K562 (cell line): ENCODE data around the gene HPN. TPM values are rescaled to one million over a fixed set of nuclear protein-coding genes. Genes with fewer than 3 reads are reported as not detected.

Experiments
- CBX5 ChIP-seq: IDR thresholded peaks from 2 replicates; pipeline ENCODE4 v1.6.1; 2014; ENCODE audit warnings: low read depth, borderline replicate concordance
- CREM ChIP-seq: IDR thresholded peaks from 2 replicates; pipeline ENCODE4 v1.6.1; 2014; ENCODE audit warnings: antibody characterized with exemption, low read depth
- PBX2 ChIP-seq, 2 experiments: IDR thresholded peaks in 1 of 2; conservative IDR thresholded peaks in 1 of 2; 2 replicates each; pipeline ENCODE4 v1.6.1; 2016; ENCODE audit warnings: low read depth in 2 of 2, mild to moderate bottlenecking in 1 of 2, missing compliant biosample characterization in 1 of 2, missing genetic modification characterization in 1 of 2, moderate library complexity in 1 of 2
- RHOXF2B ChIP-seq: fragments of 250-450 bp; sonication (Bioruptor Pico); conservative IDR thresholded peaks from 2 replicates; pipeline ENCODE4 v1.5.1; 2021
- RUNX1 ChIP-seq: sonication (generic); IDR thresholded peaks from 2 replicates; pipeline ENCODE4 v1.6.1; 2016; ENCODE audit warnings: antibody characterized with exemption, low read depth
- SIRT6 ChIP-seq: IDR thresholded peaks from one replicate; pipeline ENCODE4 v1.6.1; 2012; ENCODE audit warnings: low read depth, mild to moderate bottlenecking, control low read depth, inconsistent platforms, low read length, moderate library complexity
- TBP ChIP-seq: optimal IDR thresholded peaks from 2 replicates; pipeline ENCODE3; 2011; ENCODE audit warnings: low read depth, low read length, improper control_type of control experiment
- TEAD1 ChIP-seq, 2 experiments: fragments of 450-650 bp in 1 of 2; sonication (generic) in 1 of 2; formaldehyde crosslinking; IDR thresholded peaks; 2 replicates each; pipeline versions ENCODE4 v1.4.0 to v1.8.0; 2020 to 2022; ENCODE audit warnings: mild to moderate bottlenecking in 2 of 2, missing genetic modification reagents in 1 of 2
- ZNF253 ChIP-seq: fragments of 250-450 bp; sonication (Bioruptor Pico); conservative IDR thresholded peaks from 2 replicates; pipeline ENCODE4 v1.6.1; 2021; ENCODE audit warnings: mild to moderate bottlenecking
- ZNF395 ChIP-seq: fragments of 200-800 bp; sonication (Bioruptor generic); IDR thresholded peaks from 2 replicates; pipeline ENCODE4 v1.6.1; 2017; ENCODE audit warnings: missing genetic modification characterization, missing compliant biosample characterization
- ZNF696 ChIP-seq: fragments of 250-450 bp; sonication (Bioruptor Pico); conservative IDR thresholded peaks from 2 replicates; pipeline ENCODE4 v1.4.0; 2020; ENCODE audit warnings: mild to moderate bottlenecking, moderate library complexity
- polyA plus RNA-seq, 8 experiments: library from polyadenylated mRNA; depleted of rRNA in 4 of 8; stranded (reverse) in 5 of 8; unstranded in 3 of 8; fragments of >200 nt; fragmentation: Nextera tagmentation in 2 of 8; fragmentation: Illumina TruSeq in 1 of 8; extraction: Ambion mirVana in 2 of 8; extraction: Trizol in 1 of 8; gene quantifications; 2 replicates each; pipeline versions ENCODE4 v1.2.1 to v1.2.3, GENCODE V29; 2011 to 2014; ENCODE audit warnings: inconsistent platforms in 1 of 8, missing spikeins in 1 of 8
- total RNA-seq, 7 experiments: library from RNA; depleted of rRNA in 6 of 7; stranded (reverse); fragments of >200 nt in 6 of 7; fragmentation: Illumina TruSeq in 2 of 7; extraction: Trizol in 2 of 7; gene quantifications; 2 replicates each; pipeline versions ENCODE4 v1.2.1 to v1.2.3, GENCODE V29; 2011 to 2021; ENCODE audit warnings: low replicate concordance in 1 of 7
- TF ChIP-seq, protein P1 (sequence below): fragments of 450-650 bp; IDR thresholded peaks from 2 replicates; pipeline ENCODE4 v1.6.1; 2016; ENCODE audit warnings: mild to moderate bottlenecking
- TF ChIP-seq, protein P2 (sequence below): sonication (generic); formaldehyde crosslinking; IDR thresholded peaks from 2 replicates; pipeline ENCODE4 v1.8.1; 2023; ENCODE audit warnings: mild to moderate bottlenecking, missing genetic modification reagents
- TF ChIP-seq, protein P3 (sequence below): IDR thresholded peaks from 2 replicates; pipeline ENCODE4 v1.6.1; 2012; ENCODE audit warnings: low read depth, low read length, improper control_type of control experiment, borderline replicate concordance
- TF ChIP-seq, protein P4 (sequence below): sonication (generic); formaldehyde crosslinking; IDR thresholded peaks from 2 replicates; pipeline ENCODE4 v1.9.0; 2022; ENCODE audit warnings: mild to moderate bottlenecking, missing genetic modification reagents

Gene HPN
- total and polyA plus RNA-seq, 9 of the 15 experiments (the other 6 are each of a cell fraction or from before 2014, with no cell fraction given) = 0.10 to 0.20 TPM; not detected in 7

- TF ChIP-seq, protein P1, sequence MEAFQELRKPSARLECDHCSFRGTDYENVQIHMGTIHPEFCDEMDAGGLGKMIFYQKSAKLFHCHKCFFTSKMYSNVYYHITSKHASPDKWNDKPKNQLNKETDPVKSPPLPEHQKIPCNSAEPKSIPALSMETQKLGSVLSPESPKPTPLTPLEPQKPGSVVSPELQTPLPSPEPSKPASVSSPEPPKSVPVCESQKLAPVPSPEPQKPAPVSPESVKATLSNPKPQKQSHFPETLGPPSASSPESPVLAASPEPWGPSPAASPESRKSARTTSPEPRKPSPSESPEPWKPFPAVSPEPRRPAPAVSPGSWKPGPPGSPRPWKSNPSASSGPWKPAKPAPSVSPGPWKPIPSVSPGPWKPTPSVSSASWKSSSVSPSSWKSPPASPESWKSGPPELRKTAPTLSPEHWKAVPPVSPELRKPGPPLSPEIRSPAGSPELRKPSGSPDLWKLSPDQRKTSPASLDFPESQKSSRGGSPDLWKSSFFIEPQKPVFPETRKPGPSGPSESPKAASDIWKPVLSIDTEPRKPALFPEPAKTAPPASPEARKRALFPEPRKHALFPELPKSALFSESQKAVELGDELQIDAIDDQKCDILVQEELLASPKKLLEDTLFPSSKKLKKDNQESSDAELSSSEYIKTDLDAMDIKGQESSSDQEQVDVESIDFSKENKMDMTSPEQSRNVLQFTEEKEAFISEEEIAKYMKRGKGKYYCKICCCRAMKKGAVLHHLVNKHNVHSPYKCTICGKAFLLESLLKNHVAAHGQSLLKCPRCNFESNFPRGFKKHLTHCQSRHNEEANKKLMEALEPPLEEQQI = no peak
- TF ChIP-seq RHOXF2B (CRISPR knock-in tag) (no peak), TEAD1 (CRISPR knock-in tag; IDR thresholded peaks at IDR 0.05) (0 out of 4 replicates have a peak, but pooled peaks have one; percentile 18 to 25), CBX5 (no peak), SIRT6 (no peak), ZNF395 (peak; percentile 88), ZNF696 (CRISPR knock-in tag) (no peak), PBX2 (CRISPR knock-in tag; IDR thresholded peaks at IDR 0.05; ENCODE audit: low read depth) (no peak), PBX2 (tag; conservative IDR thresholded peaks at IDR 0.05; ENCODE audit: low read depth) (no peak), RUNX1 (no peak), ZNF253 (CRISPR knock-in tag) (no peak), TBP (peak; percentile 7), CREM (peak; percentile 86)
- TF ChIP-seq, protein P2, sequence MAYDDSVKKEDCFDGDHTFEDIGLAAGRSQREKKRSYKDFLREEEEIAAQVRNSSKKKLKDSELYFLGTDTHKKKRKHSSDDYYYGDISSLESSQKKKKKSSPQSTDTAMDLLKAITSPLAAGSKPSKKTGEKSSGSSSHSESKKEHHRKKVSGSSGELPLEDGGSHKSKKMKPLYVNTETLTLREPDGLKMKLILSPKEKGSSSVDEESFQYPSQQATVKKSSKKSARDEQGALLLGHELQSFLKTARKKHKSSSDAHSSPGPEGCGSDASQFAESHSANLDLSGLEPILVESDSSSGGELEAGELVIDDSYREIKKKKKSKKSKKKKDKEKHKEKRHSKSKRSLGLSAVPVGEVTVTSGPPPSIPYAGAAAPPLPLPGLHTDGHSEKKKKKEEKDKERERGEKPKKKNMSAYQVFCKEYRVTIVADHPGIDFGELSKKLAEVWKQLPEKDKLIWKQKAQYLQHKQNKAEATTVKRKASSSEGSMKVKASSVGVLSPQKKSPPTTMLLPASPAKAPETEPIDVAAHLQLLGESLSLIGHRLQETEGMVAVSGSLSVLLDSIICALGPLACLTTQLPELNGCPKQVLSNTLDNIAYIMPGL (CRISPR knock-in tag) = no peak
- TF ChIP-seq, protein P3, sequence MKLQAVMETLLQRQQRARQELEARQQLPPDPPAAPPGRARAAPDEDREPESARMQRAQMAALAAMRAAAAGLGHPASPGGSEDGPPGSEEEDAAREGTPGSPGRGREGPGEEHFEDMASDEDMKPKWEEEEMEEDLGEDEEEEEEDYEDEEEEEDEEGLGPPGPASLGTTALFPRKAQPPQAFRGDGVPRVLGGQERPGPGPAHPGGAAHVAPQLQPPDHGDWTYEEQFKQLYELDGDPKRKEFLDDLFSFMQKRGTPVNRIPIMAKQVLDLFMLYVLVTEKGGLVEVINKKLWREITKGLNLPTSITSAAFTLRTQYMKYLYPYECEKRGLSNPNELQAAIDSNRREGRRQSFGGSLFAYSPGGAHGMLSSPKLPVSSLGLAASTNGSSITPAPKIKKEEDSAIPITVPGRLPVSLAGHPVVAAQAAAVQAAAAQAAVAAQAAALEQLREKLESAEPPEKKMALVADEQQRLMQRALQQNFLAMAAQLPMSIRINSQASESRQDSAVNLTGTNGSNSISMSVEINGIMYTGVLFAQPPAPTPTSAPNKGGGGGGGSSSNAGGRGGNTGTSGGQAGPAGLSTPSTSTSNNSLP = no peak
- TF ChIP-seq, protein P4, sequence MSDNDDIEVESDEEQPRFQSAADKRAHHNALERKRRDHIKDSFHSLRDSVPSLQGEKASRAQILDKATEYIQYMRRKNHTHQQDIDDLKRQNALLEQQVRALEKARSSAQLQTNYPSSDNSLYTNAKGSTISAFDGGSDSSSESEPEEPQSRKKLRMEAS (CRISPR knock-in tag) = peak; percentile 67
Measured at GRCh38 chr19:35040826-35041547, 534 bp upstream of the HPN start (continued).
